Measurements from ENCODE around the gene MCAM. TPM values are rescaled to one million over a fixed set of nuclear protein-coding genes. Genes with fewer than 3 reads are reported as not detected.

The MCAM gene
- total and polyA plus RNA-seq, 12 donors = 35.8 to 136 (median 96.8) TPM

GRCh38 chr11:119310682-119311052, 6.3 kb downstream of the MCAM start:
- no peaks in the 10 kb centered on the region for H3K9me3 ChIP-seq
- TF ChIP-seq, protein P1, sequence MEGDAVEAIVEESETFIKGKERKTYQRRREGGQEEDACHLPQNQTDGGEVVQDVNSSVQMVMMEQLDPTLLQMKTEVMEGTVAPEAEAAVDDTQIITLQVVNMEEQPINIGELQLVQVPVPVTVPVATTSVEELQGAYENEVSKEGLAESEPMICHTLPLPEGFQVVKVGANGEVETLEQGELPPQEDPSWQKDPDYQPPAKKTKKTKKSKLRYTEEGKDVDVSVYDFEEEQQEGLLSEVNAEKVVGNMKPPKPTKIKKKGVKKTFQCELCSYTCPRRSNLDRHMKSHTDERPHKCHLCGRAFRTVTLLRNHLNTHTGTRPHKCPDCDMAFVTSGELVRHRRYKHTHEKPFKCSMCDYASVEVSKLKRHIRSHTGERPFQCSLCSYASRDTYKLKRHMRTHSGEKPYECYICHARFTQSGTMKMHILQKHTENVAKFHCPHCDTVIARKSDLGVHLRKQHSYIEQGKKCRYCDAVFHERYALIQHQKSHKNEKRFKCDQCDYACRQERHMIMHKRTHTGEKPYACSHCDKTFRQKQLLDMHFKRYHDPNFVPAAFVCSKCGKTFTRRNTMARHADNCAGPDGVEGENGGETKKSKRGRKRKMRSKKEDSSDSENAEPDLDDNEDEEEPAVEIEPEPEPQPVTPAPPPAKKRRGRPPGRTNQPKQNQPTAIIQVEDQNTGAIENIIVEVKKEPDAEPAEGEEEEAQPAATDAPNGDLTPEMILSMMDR (IDR thresholded peaks at IDR 0.05) = no peak
- peak in 1 of 8 donors; percentile 4 for ATAC-seq
- 68 to 75% methylated on average over 20 of the region's 20 CpGs for WGBS, 2 donors
- H3K4me3 ChIP-seq = no peak overlapping the region
- H3K36me3 ChIP-seq = peaks cover 0 to 94% (median 54%) of the 10 kb centered on the region in 9 donors
- DNase-seq = no peak
- intact Hi-C loops (cut with DNase I) = loop anchor here in 1 of 10 donors (10.0 kb wide), 1 partner anchor 216 kb away; a partner anchor contains a TSS
- H3K4me1 ChIP-seq = peaks cover 0 to 54% (median 20%) of the 10 kb centered on the region in 9 donors
- H3K27ac ChIP-seq = peak overlapping the region in 6 of 10 donors; percentile 4 to 36 (median 22)
- peaks cover 0 to 17% (median 0%) of the 10 kb centered on the region in 7 donors for H3K27me3 ChIP-seq

DNA sequence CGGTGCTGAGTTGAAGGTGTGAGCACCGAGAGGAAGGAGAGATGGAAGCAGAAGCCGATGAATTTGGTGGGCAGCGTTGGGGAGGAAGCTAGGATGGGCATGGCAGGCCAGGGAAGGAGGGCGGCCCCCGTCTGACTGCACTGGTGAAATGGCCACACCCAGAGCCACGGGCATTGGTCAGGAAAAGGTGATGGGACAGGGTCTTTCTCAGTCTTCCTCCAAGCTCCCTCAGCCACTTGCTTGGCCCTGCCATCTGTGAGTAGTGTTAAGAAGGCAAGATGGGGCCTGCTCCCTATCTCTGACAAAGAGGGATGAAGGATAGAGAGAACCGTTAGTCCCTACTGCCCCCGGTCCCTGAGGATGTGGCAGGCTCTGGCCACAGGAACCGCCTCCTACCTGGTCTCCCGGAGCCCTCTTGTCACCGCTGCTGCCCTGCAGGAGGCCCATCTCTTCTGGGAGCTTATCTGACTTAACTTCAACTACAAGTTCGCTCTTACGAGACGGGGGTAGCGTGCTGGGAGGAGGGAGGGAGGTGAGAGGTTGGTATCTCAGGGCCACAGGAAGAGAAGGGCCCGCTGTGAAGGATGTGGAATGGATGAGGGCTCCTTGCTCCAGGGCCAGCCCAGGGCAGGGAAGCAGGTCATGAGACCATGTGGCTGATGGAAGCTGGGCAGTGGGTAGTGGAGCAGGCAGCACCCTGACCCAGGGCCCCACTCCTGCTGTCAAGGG, 6.8 kb downstream of the MCAM start:
- Histone ChIP-seq H3K27me3 (peaks cover 0 to 11% (median 0%) of the 10 kb centered on the region in 7 donors), H3K27ac (peak overlapping the region in 4 of 10 donors; percentile 4 to 36 (median 22)), H3K4me3 (no peak overlapping the region), H3K4me1 (peaks cover 0 to 48% (median 15%) of the 10 kb centered on the region in 9 donors), H3K36me3 (peaks cover 0 to 99% (median 54%) of the 10 kb centered on the region in 9 donors), H3K9me3 (no peaks in the 10 kb centered on the region)
- DNase-seq (no peak), ATAC-seq (no peak)
- intact Hi-C loops (cut with DNase I) = loop anchor here in 1 of 10 donors (10.0 kb wide), 1 partner anchor 215 kb away; a partner anchor contains a TSS
- TF ChIP-seq, protein P1 (IDR thresholded peaks at IDR 0.05) = no peak
- 80 to 83% methylated on average over 17 of the region's 17 CpGs for WGBS, 2 donors

- ATAC-seq (no peak), DNase-seq (no peak)
Observed at GRCh38 chr11:119309411-119309810, 7.5 kb downstream of the MCAM start.

GRCh38 chr11:119307974-119308373, 9.0 kb downstream of the MCAM start:
- intact Hi-C loops (cut with DNase I) = no loop called here
- ATAC-seq (no peak), DNase-seq (no peak)
- peaks cover 0 to 99% (median 50%) of the 10 kb centered on the region in 9 donors for H3K36me3 ChIP-seq
- no peaks in the 10 kb centered on the region for H3K27me3 ChIP-seq
- TF ChIP-seq, protein P1 (IDR thresholded peaks at IDR 0.05) = no peak
- 63 to 64% methylated on average over 5 of the region's 5 CpGs for WGBS, 2 donors
- H3K4me3 ChIP-seq = no peak overlapping the region
- H3K4me1 ChIP-seq = peaks cover 0 to 31% (median 8%) of the 10 kb centered on the region in 9 donors
- H3K27ac ChIP-seq = peak overlapping the region in 3 of 10 donors; percentile 6 to 67 (median 38)
- no peaks in the 10 kb centered on the region for H3K9me3 ChIP-seq

More at GRCh38 chr11:119309411-119309810, 7.5 kb downstream of the MCAM start:
- H3K4me1 ChIP-seq = peaks cover 0 to 41% (median 8%) of the 10 kb centered on the region in 9 donors
- peaks cover 0 to 99% (median 49%) of the 10 kb centered on the region in 9 donors for H3K36me3 ChIP-seq
- intact Hi-C loops (cut with DNase I) = no loop called here
- H3K9me3 ChIP-seq = no peaks in the 10 kb centered on the region
- no peak overlapping the region for H3K4me3 ChIP-seq
- peaks cover 0 to 4% (median 0%) of the 10 kb centered on the region in 7 donors for H3K27me3 ChIP-seq
- WGBS, 2 donors = 86 to 89% methylated on average over 11 of the region's 11 CpGs
- H3K27ac ChIP-seq = no peak overlapping the region
- TF ChIP-seq, protein P1 (IDR thresholded peaks at IDR 0.05) = no peak
